Duodenal mucosa (tissue), 2 donors: ENCODE data around the gene C1orf141.

Experiments
- H3K27ac ChIP-seq: one replicate; pipeline ENCODE4 v1.7.0; 2013; ENCODE audit warnings: low read depth, low read length
- H3K27me3 ChIP-seq, 2 donors: one replicate each; pipeline ENCODE4 v1.7.0; 2013; ENCODE audit warnings: low read length in 2 of 2, control low read depth in 1 of 2; ENCODE audit not compliant: insufficient read depth in 2 of 2, control insufficient read depth in 1 of 2
- H3K36me3 ChIP-seq, 2 donors: one replicate each; pipeline ENCODE4 v1.7.0; 2013; ENCODE audit warnings: low read length in 2 of 2, control low read depth in 1 of 2; ENCODE audit not compliant: insufficient read depth in 2 of 2, control insufficient read depth in 1 of 2
- H3K4me1 ChIP-seq, 2 donors: one replicate each; pipeline ENCODE4 v1.7.0; 2013; ENCODE audit warnings: low read length in 2 of 2, control low read depth in 1 of 2; ENCODE audit not compliant: insufficient read depth in 2 of 2, control insufficient read depth in 1 of 2
- H3K4me3 ChIP-seq, 2 donors: one replicate each; pipeline ENCODE4 v1.7.0; 2013; ENCODE audit warnings: low read length in 2 of 2, low read depth in 1 of 2
- H3K9ac ChIP-seq, 2 donors: one replicate each; pipeline ENCODE4 v1.7.0; 2013; ENCODE audit warnings: low read length in 2 of 2, low read depth in 1 of 2
- H3K9me3 ChIP-seq, 2 donors: one replicate each; pipeline ENCODE4 v1.7.0; 2013; ENCODE audit warnings: low read length in 2 of 2, control low read depth in 1 of 2; ENCODE audit not compliant: control insufficient read depth in 1 of 2

The C1orf141 gene

GRCh38 chr1:67100833-67101232, 33.9 kb downstream of the C1orf141 start:
- H3K27me3 ChIP-seq, result peaks cover 5 to 26% of the 10 kb centered on the region in 2 donors
- no peaks in the 10 kb centered on the region for H3K9me3 ChIP-seq
- H3K27ac ChIP-seq, result no peak overlapping the region
- H3K36me3 ChIP-seq, result no peaks in the 10 kb centered on the region
- peaks cover 5 to 8% of the 10 kb centered on the region in 2 donors for H3K4me1 ChIP-seq
- no peak overlapping the region for H3K4me3 ChIP-seq
- H3K9ac ChIP-seq, result no peak overlapping the region

- no peak overlapping the region for H3K27ac ChIP-seq
- H3K9ac ChIP-seq, result no peak overlapping the region
- no peaks in the 10 kb centered on the region for H3K4me1 ChIP-seq
- H3K4me3 ChIP-seq, result no peak overlapping the region
- H3K9me3 ChIP-seq, result no peaks in the 10 kb centered on the region
- peaks cover 5 to 20% of the 10 kb centered on the region in 2 donors for H3K27me3 ChIP-seq
- H3K36me3 ChIP-seq, result no peaks in the 10 kb centered on the region
Observed at GRCh38 chr1:67097305-67097704, 37.5 kb downstream of the C1orf141 start.

DNA sequence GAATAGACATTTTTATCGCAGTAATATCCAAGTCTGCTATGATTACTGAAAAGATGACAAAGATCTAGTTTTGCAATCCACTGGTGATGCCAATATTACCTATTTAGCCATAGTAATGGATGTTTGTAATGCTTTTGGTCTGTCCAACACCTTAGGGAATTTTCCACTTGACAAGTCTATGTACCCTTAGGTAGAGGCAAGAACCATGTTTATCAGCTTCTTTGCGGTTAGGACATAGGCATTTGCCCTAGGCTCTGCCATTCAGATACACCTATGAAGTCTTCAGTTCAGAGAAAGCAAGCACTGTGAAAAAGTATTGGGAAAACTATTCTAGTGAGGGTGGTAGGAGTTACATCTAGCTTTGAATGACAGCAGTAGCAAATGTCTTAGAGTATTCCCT, 40.6 kb downstream of the C1orf141 start:
- no peak overlapping the region for H3K9ac ChIP-seq
- no peaks in the 10 kb centered on the region for H3K9me3 ChIP-seq
- no peaks in the 10 kb centered on the region for H3K36me3 ChIP-seq

GRCh38 chr1:67089685-67090208, 45.0 kb downstream of the C1orf141 start:
- no peak overlapping the region for H3K27ac ChIP-seq
- H3K36me3 ChIP-seq, result no peaks in the 10 kb centered on the region
- H3K4me3 ChIP-seq, result no peak overlapping the region
- no peaks in the 10 kb centered on the region for H3K9me3 ChIP-seq
- no peaks in the 10 kb centered on the region for H3K4me1 ChIP-seq
- H3K9ac ChIP-seq, result no peak overlapping the region
- peaks cover 0 to 11% of the 10 kb centered on the region in 2 donors for H3K27me3 ChIP-seq

More for the DNA sequence above, 40.6 kb downstream of the C1orf141 start:
- Histone ChIP-seq H3K4me3 (no peak overlapping the region), H3K27me3 (peaks cover 2 to 21% of the 10 kb centered on the region in 2 donors), H3K4me1 (no peaks in the 10 kb centered on the region), H3K27ac (no peak overlapping the region)

GRCh38 chr1:67088440-67088839, 46.3 kb downstream of the C1orf141 start:
- Histone ChIP-seq H3K9ac (no peak overlapping the region), H3K9me3 (no peaks in the 10 kb centered on the region), H3K27me3 (peaks cover 0 to 11% of the 10 kb centered on the region in 2 donors), H3K4me3 (no peak overlapping the region), H3K36me3 (no peaks in the 10 kb centered on the region), H3K4me1 (no peaks in the 10 kb centered on the region), H3K27ac (no peak overlapping the region)

- no peaks in the 10 kb centered on the region for H3K36me3 ChIP-seq
- no peak overlapping the region for H3K4me3 ChIP-seq
- peaks cover 0 to 2% of the 10 kb centered on the region in 2 donors for H3K27me3 ChIP-seq
- H3K9ac ChIP-seq, result no peak overlapping the region
- H3K4me1 ChIP-seq, result no peaks in the 10 kb centered on the region
- no peaks in the 10 kb centered on the region for H3K9me3 ChIP-seq
- H3K27ac ChIP-seq, result no peak overlapping the region
Observed at GRCh38 chr1:67085326-67085725, 49.4 kb downstream of the C1orf141 start.

DNA sequence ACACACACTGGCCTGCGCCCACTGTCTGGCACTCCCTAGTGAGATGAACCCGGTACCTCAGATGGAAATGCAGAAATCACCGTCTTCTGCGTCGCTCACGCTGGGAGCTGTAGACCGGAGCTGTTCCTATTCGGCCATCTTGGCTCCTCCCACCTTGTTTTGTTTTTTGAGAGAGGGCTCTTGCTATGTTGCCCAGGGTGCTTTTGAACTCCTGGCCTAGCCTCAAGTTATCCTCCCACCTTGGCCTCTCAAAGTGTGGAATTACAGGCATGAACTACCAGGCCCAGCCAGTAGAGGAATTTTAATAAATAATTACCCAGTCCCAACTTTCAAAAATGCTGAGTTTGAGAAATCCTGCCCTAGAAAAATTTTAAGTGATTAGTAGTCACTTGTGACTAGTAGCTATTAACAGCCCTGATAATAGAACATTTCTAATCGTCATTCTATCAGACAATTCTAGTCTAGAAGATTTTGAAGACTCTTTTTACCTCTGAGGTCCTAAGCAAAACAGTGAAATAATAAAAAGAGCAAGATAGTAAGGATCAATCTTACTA, 49.9 kb downstream of the C1orf141 start:
- H3K36me3 ChIP-seq, result no peaks in the 10 kb centered on the region

DNA sequence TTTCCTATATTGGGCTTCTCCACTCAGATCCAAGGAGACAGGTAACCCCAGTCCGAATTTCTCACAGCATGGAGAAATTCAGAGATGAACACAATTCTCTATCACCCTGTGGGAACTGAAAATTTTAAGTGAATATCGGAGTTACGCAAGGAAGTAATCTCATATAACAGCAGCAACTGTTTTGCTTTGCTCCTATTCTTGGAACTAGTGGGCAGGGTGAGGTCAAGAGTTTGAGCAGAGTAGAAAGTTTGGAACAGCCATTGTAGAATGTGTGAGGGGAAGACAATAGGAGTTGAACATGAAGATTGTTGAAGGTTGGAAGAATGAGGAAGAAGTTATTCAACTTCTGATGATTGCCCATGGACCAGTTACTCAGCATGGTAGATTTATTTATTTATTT, 56.5 kb downstream of the C1orf141 start:
- H3K27ac ChIP-seq, result no peak overlapping the region
- H3K4me1 ChIP-seq, result no peaks in the 10 kb centered on the region
- no peaks in the 10 kb centered on the region for H3K9me3 ChIP-seq
- H3K27me3 ChIP-seq, result no peaks in the 10 kb centered on the region
- no peaks in the 10 kb centered on the region for H3K36me3 ChIP-seq
- no peak overlapping the region for H3K4me3 ChIP-seq
- H3K9ac ChIP-seq, result no peak overlapping the region

More for the DNA sequence above, 49.9 kb downstream of the C1orf141 start:
- no peaks in the 10 kb centered on the region for H3K4me1 ChIP-seq
- H3K9me3 ChIP-seq, result no peaks in the 10 kb centered on the region
- no peak overlapping the region for H3K9ac ChIP-seq
- H3K27ac ChIP-seq, result no peak overlapping the region
- H3K4me3 ChIP-seq, result no peak overlapping the region
- H3K27me3 ChIP-seq, result no peaks in the 10 kb centered on the region

DNA sequence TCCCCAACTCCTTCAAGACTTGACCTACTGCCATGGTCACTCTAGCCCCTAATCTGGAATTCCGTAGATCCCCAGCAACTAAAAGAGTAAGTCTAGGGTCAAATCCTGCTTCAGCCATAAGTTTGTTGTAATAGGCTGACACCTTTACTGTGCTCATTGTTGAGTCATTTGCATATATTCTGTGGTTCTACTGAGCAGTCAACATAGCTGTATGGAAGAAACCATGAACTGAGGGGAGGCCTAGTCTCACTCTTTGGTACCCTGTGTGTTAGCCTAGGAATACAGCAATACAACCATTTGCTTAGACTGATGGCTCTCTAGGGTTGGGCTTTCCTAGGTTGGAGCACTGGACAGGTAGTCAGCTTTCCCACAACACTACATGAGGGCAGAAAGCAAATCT, 57.2 kb downstream of the C1orf141 start:
- Histone ChIP-seq H3K4me3 (no peak overlapping the region), H3K27me3 (no peaks in the 10 kb centered on the region), H3K9ac (no peak overlapping the region), H3K4me1 (no peaks in the 10 kb centered on the region), H3K36me3 (no peaks in the 10 kb centered on the region), H3K9me3 (no peaks in the 10 kb centered on the region), H3K27ac (no peak overlapping the region)

- H3K27ac ChIP-seq, result no peak overlapping the region
- peaks cover 5 to 7% of the 10 kb centered on the region in 2 donors for H3K9me3 ChIP-seq
- H3K4me1 ChIP-seq, result no peaks in the 10 kb centered on the region
- no peaks in the 10 kb centered on the region for H3K27me3 ChIP-seq
- no peak overlapping the region for H3K4me3 ChIP-seq
- no peak overlapping the region for H3K9ac ChIP-seq
- H3K36me3 ChIP-seq, result no peaks in the 10 kb centered on the region
Observed at GRCh38 chr1:67072749-67073148, 62.0 kb downstream of the C1orf141 start.
